H9 (cell line): Measurements from ENCODE around the gene MYOD1. TPM values are rescaled to one million over a fixed set of nuclear protein-coding genes. Genes with fewer than 3 reads are reported as not detected.

Source experiments
- DNase-seq: peaks from one replicate; pipeline ENCODE4 v3.0.0-alpha.2; 2017
- H2AFZ ChIP-seq: one replicate; pipeline ENCODE4 v1.6.1; 2013; ENCODE audit warnings: mild to moderate bottlenecking, low read length, control low read depth, moderate library complexity
- H2AK5ac ChIP-seq: 2 replicates; pipeline ENCODE4 v1.6.1; 2013; ENCODE audit warnings: low read length, control low read depth, mixed read lengths; ENCODE audit not compliant: insufficient read length
- H2BK120ac ChIP-seq: one replicate; pipeline ENCODE4 v1.6.1; 2013; ENCODE audit warnings: low read depth, mild to moderate bottlenecking, low read length, control low read depth, inconsistent platforms; ENCODE audit not compliant: poor library complexity, severe bottlenecking
- H2BK12ac ChIP-seq: 2 replicates; pipeline ENCODE4 v1.6.1; 2013; ENCODE audit warnings: low read length, control low read depth, mixed read lengths, low read depth; ENCODE audit not compliant: insufficient read length
- H2BK15ac ChIP-seq: 2 replicates; pipeline ENCODE4 v1.6.1; 2013; ENCODE audit warnings: low read depth, low read length, control low read depth
- H2BK20ac ChIP-seq: one replicate; pipeline ENCODE4 v1.6.1; 2013; ENCODE audit warnings: low read depth, mild to moderate bottlenecking, low read length, control low read depth, inconsistent platforms; ENCODE audit not compliant: poor library complexity, severe bottlenecking
- H2BK5ac ChIP-seq: 2 replicates; pipeline ENCODE4 v1.6.1; 2013; ENCODE audit warnings: low read length, control low read depth, mixed read lengths; ENCODE audit not compliant: insufficient read length
- H3K14ac ChIP-seq: 2 replicates; pipeline ENCODE4 v1.6.1; 2013; ENCODE audit warnings: low read length, control low read depth; ENCODE audit not compliant: insufficient read depth
- H3K18ac ChIP-seq: 2 replicates; pipeline ENCODE4 v1.6.1; 2013; ENCODE audit warnings: low read depth, mild to moderate bottlenecking, mixed read lengths, low read length, control low read depth; ENCODE audit not compliant: insufficient read length
- H3K23ac ChIP-seq: 2 replicates; pipeline ENCODE4 v1.6.1; 2013; ENCODE audit warnings: low read length, control low read depth, mixed read lengths, low read depth; ENCODE audit not compliant: insufficient read length
- H3K23me2 ChIP-seq: 2 replicates; pipeline ENCODE4 v1.6.1; 2013; ENCODE audit warnings: low read depth, mild to moderate bottlenecking, mixed read lengths, low read length, control low read depth; ENCODE audit not compliant: insufficient read length, poor library complexity, severe bottlenecking
- H3K27ac ChIP-seq: 2 replicates; pipeline ENCODE4 v1.5.1; 2013; ENCODE audit warnings: low read length, control low read depth, mixed read lengths, low read depth; ENCODE audit not compliant: insufficient read length
- H3K27me3 ChIP-seq: 2 replicates; pipeline ENCODE4 v1.6.1; 2013; ENCODE audit warnings: low read length, control low read depth, inconsistent platforms; ENCODE audit not compliant: insufficient read depth
- H3K4ac ChIP-seq: 2 replicates; pipeline ENCODE4 v1.6.1; 2013; ENCODE audit warnings: low read depth, mild to moderate bottlenecking, control low read depth, inconsistent platforms, low read length, moderate library complexity
- H3K4me1 ChIP-seq: 2 replicates; pipeline ENCODE4 v1.6.1; 2013; ENCODE audit warnings: low read length, control low read depth, inconsistent platforms; ENCODE audit not compliant: insufficient read depth
- H3K4me2 ChIP-seq: 2 replicates; pipeline ENCODE4 v1.6.1; 2013; ENCODE audit warnings: low read length, control low read depth, mixed read lengths; ENCODE audit not compliant: insufficient read length, insufficient read depth
- H3K56ac ChIP-seq: 2 replicates; pipeline ENCODE4 v1.6.1; 2013; ENCODE audit warnings: low read depth, mild to moderate bottlenecking, mixed read lengths, low read length, control low read depth; ENCODE audit not compliant: insufficient read length
- H3K79me1 ChIP-seq: 2 replicates; pipeline ENCODE4 v1.6.1; 2013; ENCODE audit warnings: low read depth, mild to moderate bottlenecking, moderate library complexity, low read length, control low read depth, inconsistent platforms; ENCODE audit not compliant: insufficient read depth, poor library complexity, severe bottlenecking
- H3K79me2 ChIP-seq: 2 replicates; pipeline ENCODE4 v1.6.1; 2013; ENCODE audit warnings: low read length, control low read depth, inconsistent platforms; ENCODE audit not compliant: insufficient read depth
- H3K9ac ChIP-seq: 2 replicates; pipeline ENCODE4 v1.6.1; 2013; ENCODE audit warnings: low read length, control low read depth, mixed read lengths; ENCODE audit not compliant: insufficient read length; ENCODE audit errors: extremely low read depth
- H3K9me3 ChIP-seq: one replicate; pipeline ENCODE4 v1.6.1; 2013; ENCODE audit warnings: low read depth, low read length, inconsistent platforms; ENCODE audit not compliant: control insufficient read depth
- H3T11ph ChIP-seq: one replicate; pipeline ENCODE4 v1.6.1; 2013; ENCODE audit warnings: mild to moderate bottlenecking, low read length, control low read depth, inconsistent platforms
- H4K20me1 ChIP-seq: one replicate; pipeline ENCODE4 v1.6.1; 2013; ENCODE audit not compliant: control insufficient read depth, insufficient read length, insufficient read depth
- H4K5ac ChIP-seq: 2 replicates; pipeline ENCODE4 v1.6.1; 2013; ENCODE audit warnings: low read depth, mild to moderate bottlenecking, mixed read lengths, low read length, control low read depth; ENCODE audit not compliant: insufficient read length
- H4K8ac ChIP-seq: replicated peaks from 2 replicates; pipeline ENCODE4 v1.6.1; 2013; ENCODE audit warnings: low read length, control low read depth, mixed read lengths, low read depth; ENCODE audit not compliant: insufficient read length
- H4K91ac ChIP-seq: 2 replicates; pipeline ENCODE4 v1.6.1; 2013; ENCODE audit warnings: low read depth, mild to moderate bottlenecking, moderate library complexity, mixed read lengths, low read length, control low read depth; ENCODE audit not compliant: insufficient read length
- H3K27ac Mint-ChIP-seq, 3 experiments: 2 replicates in 2 of 3; 3 replicates in 1 of 3; pipeline ENCODE4 v1.8.0; 2020 to 2021; ENCODE audit warnings: mixed read lengths in 3 of 3, mild to moderate bottlenecking in 1 of 3, moderate library complexity in 1 of 3
- H3K27me3 Mint-ChIP-seq: 2 replicates; pipeline ENCODE4 v1.8.0; 2021; ENCODE audit warnings: low read depth, mild to moderate bottlenecking, moderate library complexity, mixed read lengths
- H3K36me3 Mint-ChIP-seq, 3 experiments: 2 replicates in 2 of 3; 3 replicates in 1 of 3; pipeline ENCODE4 v1.8.0; 2020 to 2021; ENCODE audit warnings: low read depth in 3 of 3, mixed read lengths in 3 of 3; ENCODE audit not compliant: insufficient read depth in 1 of 3
- H3K4me1 Mint-ChIP-seq, 2 experiments: 2 replicates each; pipeline ENCODE4 v1.8.0; 2020; ENCODE audit warnings: mixed read lengths in 2 of 2
- H3K4me3 Mint-ChIP-seq, 2 experiments: 2 replicates in 1 of 2; 3 replicates in 1 of 2; pipeline ENCODE4 v1.8.0; 2020 to 2021; ENCODE audit warnings: mild to moderate bottlenecking in 2 of 2, mixed read lengths in 2 of 2, moderate library complexity in 1 of 2
- H3K9me3 Mint-ChIP-seq, 2 experiments: 2 replicates in 1 of 2; 3 replicates in 1 of 2; pipeline ENCODE4 v1.8.0; 2020; ENCODE audit warnings: mild to moderate bottlenecking in 2 of 2, mixed read lengths in 2 of 2, moderate library complexity in 1 of 2
- CTCF ChIP-seq: fragments of 200-600 bp; sonication (generic); conservative IDR thresholded peaks from 3 replicates; pipeline ENCODE4 v1.8.0; 2021; ENCODE audit warnings: antibody characterized with exemption, mild to moderate bottlenecking
- WGBS: extraction: QIAGEN DNeasy Blood & Tissue Kit; methylation state at CpG from one replicate; pipeline ENCODE4 v1.1.7; 2013; ENCODE audit warnings: missing lambda C conversion rate, low lambda C conversion rate, mixed read lengths; ENCODE audit not compliant: insufficient read length; ENCODE audit errors: extremely low coverage; 5-methylcytosine and 5-hydroxymethylcytosine counted together
- total RNA-seq: library from RNA; stranded (reverse); gene quantifications from 2 replicates; pipeline ENCODE4 v1.2.1, GENCODE V29; 2021

The MYOD1 gene
- total RNA-seq, 1 experiment from 2014 or later: not detected

- H2AFZ ChIP-seq: no peak overlapping the region
- H3K23me2 ChIP-seq: no peaks in the 10 kb centered on the region
- Mint-ChIP-seq H3K36me3 (no peaks in the 10 kb centered on the region), H3K4me1 (peaks cover 4 to 5% of the 10 kb centered on the region in 2 experiments; a peak in 3 of 4 replicates), H3K9me3 (no peaks in the 10 kb centered on the region), H3K4me3 (no peak overlapping the region), H3K27ac (no peak overlapping the region), H3K27me3 (peaks cover 1% of the 10 kb centered on the region)
- no peak overlapping the region for H2BK5ac ChIP-seq
- no peak for DNase-seq
- no peak overlapping the region for H2AK5ac ChIP-seq
- H3T11ph ChIP-seq: no peak overlapping the region
- no peak overlapping the region for H2BK20ac ChIP-seq
- TF ChIP-seq CTCF: no peak
- no peak overlapping the region for H2BK120ac ChIP-seq
- no peaks in the 10 kb centered on the region for H3K9me3 ChIP-seq
- H3K79me2 ChIP-seq: no peaks in the 10 kb centered on the region
- no peaks in the 10 kb centered on the region for H3K27me3 ChIP-seq
- WGBS: no CpG with 5 or more reads among the region's 17 CpGs
- no peak overlapping the region for H3K4me2 ChIP-seq
- no peak overlapping the region for H3K18ac ChIP-seq
- no peaks in the 10 kb centered on the region for H3K79me1 ChIP-seq
- H4K5ac ChIP-seq: no peak overlapping the region
- H4K91ac ChIP-seq: no peak overlapping the region
- no peaks in the 10 kb centered on the region for H3K4me1 ChIP-seq
- H4K8ac ChIP-seq: no peak overlapping the region
- no peak overlapping the region for H2BK12ac ChIP-seq
- H3K9ac ChIP-seq: no peak overlapping the region
- no peak overlapping the region for H3K56ac ChIP-seq
- H4K20me1 ChIP-seq: no peaks in the 10 kb centered on the region
- no peak overlapping the region for H3K4ac ChIP-seq
- H3K14ac ChIP-seq: no peak overlapping the region
- no peak overlapping the region for H2BK15ac ChIP-seq
- H3K27ac ChIP-seq: no peak overlapping the region
- no peak overlapping the region for H3K23ac ChIP-seq
Measured at GRCh38 chr11:17771415-17771814, 52.0 kb downstream of the MYOD1 start.

Other genes starting within 250 kb of the MYOD1 start
- gene ABCC8, start 242.7 kb upstream of the MYOD1 start, total RNA-seq: 2.4 and 3.2 TPM in 2 replicates
- 1.0 and 1.5 TPM in 2 replicates for gene USH1C, start 175.2 kb upstream of the MYOD1 start, total RNA-seq
- 0.35 and 0.86 TPM in 2 replicates for gene OTOG, start 172.3 kb upstream of the MYOD1 start, total RNA-seq
- gene KCNC1, start 15.2 kb downstream of the MYOD1 start, total RNA-seq: 0.04 TPM in 1 of 2 replicates, not detected in the other